Calu3 (cell line): ENCODE data around the gene EPN3. TPM values are rescaled to one million over a fixed set of nuclear protein-coding genes. Genes with fewer than 3 reads are reported as not detected.

Source experiments
- BruUV-seq: library from RNA; stranded (reverse); fragments of 400-500 nt; replicated peaks from 2 replicates; lab custom pipeline; 2021; lab: Mats Ljungman, UMichigan
- CTCF ChIA-PET: fragments of 300-600 bp; sonication (Branson Sonifier 250); formaldehyde crosslinking; loops from one replicate; lab custom pipeline; 2022; ENCODE audit warnings: antibody characterized with exemption; lab: Charles Lee
- DNase-seq: peaks from one replicate; pipeline ENCODE4 v3.0.0; 2022
- H3K27ac Mint-ChIP-seq: one replicate; pipeline ENCODE4 v1.8.0; 2022; ENCODE audit warnings: mixed read lengths; ENCODE audit not compliant: unreplicated experiment
- H3K27me3 Mint-ChIP-seq: one replicate; pipeline ENCODE4 v1.8.0; 2022; ENCODE audit warnings: mixed read lengths; ENCODE audit not compliant: unreplicated experiment
- H3K36me3 Mint-ChIP-seq: one replicate; pipeline ENCODE4 v1.8.0; 2022; ENCODE audit warnings: mild to moderate bottlenecking, moderate library complexity, mixed read lengths; ENCODE audit not compliant: insufficient read depth, unreplicated experiment
- H3K4me1 Mint-ChIP-seq: one replicate; pipeline ENCODE4 v1.8.0; 2022; ENCODE audit warnings: mild to moderate bottlenecking, low read depth, mixed read lengths; ENCODE audit not compliant: unreplicated experiment
- H3K4me3 Mint-ChIP-seq: one replicate; pipeline ENCODE4 v1.8.0; 2022; ENCODE audit warnings: mild to moderate bottlenecking, low read depth, moderate library complexity, mixed read lengths; ENCODE audit not compliant: unreplicated experiment
- H3K9me3 Mint-ChIP-seq: one replicate; pipeline ENCODE4 v1.8.0; 2022; ENCODE audit warnings: low read depth, mixed read lengths; ENCODE audit not compliant: unreplicated experiment
- intact Hi-C: fragments of 100-400 bp; cut with micrococcal nuclease; formaldehyde crosslinking; loops from one replicate; pipeline ENCODE4 v1.10.0; 2022; ENCODE audit not compliant: unreplicated experiment
- total RNA-seq: library from RNA; stranded (reverse); gene quantifications from 2 replicates; pipeline ENCODE4 v1.2.3, GENCODE V29; 2022
- TF ChIP-seq, protein P1 (sequence below): fragments of 200-600 bp; IDR thresholded peaks from one replicate; pipeline ENCODE4 v1.8.0; 2022; ENCODE audit warnings: antibody characterized with exemption; ENCODE audit not compliant: unreplicated experiment

EPN3 gene
- total RNA-seq, 1 experiment from 2014 or later: 41.9 TPM

DNA sequence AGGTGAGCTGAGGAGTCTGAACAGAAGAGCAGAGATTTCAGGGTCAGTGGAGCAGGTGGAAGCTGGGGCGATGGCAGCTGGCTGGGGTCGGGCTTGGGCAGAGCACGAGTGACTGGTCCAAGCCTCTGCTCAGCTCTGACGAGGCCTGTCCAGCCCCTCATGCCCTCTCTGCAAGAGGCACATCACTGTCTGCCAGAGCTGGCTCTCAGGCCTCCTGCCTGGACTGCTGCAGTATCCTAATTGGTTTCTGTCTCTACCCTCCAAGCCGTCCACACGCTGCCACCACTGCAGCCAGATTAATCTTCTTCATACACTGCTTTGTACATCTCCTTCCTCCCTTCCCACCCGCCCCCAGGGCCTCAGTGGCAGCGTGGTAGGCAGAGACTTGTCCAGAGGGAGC, 53.4 kb downstream of the EPN3 start:
- no peak for DNase-seq
- CTCF ChIA-PET: no interaction called here
- TF ChIP-seq, protein P1, sequence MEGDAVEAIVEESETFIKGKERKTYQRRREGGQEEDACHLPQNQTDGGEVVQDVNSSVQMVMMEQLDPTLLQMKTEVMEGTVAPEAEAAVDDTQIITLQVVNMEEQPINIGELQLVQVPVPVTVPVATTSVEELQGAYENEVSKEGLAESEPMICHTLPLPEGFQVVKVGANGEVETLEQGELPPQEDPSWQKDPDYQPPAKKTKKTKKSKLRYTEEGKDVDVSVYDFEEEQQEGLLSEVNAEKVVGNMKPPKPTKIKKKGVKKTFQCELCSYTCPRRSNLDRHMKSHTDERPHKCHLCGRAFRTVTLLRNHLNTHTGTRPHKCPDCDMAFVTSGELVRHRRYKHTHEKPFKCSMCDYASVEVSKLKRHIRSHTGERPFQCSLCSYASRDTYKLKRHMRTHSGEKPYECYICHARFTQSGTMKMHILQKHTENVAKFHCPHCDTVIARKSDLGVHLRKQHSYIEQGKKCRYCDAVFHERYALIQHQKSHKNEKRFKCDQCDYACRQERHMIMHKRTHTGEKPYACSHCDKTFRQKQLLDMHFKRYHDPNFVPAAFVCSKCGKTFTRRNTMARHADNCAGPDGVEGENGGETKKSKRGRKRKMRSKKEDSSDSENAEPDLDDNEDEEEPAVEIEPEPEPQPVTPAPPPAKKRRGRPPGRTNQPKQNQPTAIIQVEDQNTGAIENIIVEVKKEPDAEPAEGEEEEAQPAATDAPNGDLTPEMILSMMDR: no peak
- Mint-ChIP-seq H3K36me3 (peaks cover 4% of the 10 kb centered on the region), H3K27me3 (peaks cover 92% of the 10 kb centered on the region), H3K4me1 (peaks cover 11% of the 10 kb centered on the region), H3K27ac (no peak overlapping the region), H3K9me3 (no peaks in the 10 kb centered on the region), H3K4me3 (no peak overlapping the region)
- no TSS peak for BruUV-seq
- intact Hi-C loops: no loop called here

DNA sequence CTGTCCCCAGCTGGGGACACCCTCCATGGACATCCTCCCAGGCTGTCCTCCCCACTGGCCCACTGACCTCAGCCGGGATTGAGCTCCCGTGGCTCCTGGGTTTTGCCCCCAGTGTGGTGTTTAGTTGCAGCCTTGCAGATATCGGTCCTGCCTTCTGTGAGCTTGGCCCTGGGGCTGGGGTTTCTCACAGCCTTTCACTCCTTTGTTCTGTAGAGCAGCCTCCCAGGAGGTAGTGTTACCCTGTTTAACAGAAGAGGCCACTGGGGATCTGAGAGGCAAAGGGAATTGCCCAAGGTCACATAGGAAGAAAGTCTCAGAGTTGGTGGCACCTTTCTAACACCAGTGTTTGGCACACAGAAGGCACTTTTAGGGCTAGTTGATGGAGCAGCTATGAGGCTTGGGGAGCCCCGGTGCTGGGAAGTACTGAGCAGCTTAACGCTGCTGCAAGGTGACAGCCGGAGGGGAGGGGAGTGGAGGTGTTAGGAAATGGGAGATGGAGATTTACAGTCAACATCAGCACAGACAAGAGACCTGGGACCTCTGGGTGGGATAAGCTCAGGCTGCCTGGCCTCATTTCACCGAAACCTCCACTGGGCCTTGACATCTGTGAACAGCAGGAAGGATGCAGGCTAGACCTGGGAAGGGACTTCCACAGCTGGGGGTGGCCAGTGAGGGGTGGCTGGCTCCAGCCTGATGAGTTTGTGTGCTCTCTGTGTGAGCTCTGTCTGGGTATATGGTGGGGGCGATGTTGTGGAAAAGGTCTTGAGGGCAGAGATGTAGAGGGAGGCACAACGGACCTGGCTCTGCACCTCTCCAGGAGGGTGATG, 54.1 kb downstream of the EPN3 start:
- BruUV-seq: no TSS peak
- intact Hi-C loops: no loop called here
- peaks cover 11% of the 10 kb centered on the region for H3K4me1 Mint-ChIP-seq
- CTCF ChIA-PET: interaction anchor here (1.2 kb wide), 1 partner anchor 11 kb away, joined by 3 read pairs; no protein-coding TSS in a partner anchor
- TF ChIP-seq, protein P1: no peak
- no peaks in the 10 kb centered on the region for H3K9me3 Mint-ChIP-seq
- H3K36me3 Mint-ChIP-seq: peaks cover 4% of the 10 kb centered on the region
- DNase-seq: no peak
- H3K4me3 Mint-ChIP-seq: no peak overlapping the region
- H3K27ac Mint-ChIP-seq: no peak overlapping the region
- peaks cover 92% of the 10 kb centered on the region for H3K27me3 Mint-ChIP-seq

DNA sequence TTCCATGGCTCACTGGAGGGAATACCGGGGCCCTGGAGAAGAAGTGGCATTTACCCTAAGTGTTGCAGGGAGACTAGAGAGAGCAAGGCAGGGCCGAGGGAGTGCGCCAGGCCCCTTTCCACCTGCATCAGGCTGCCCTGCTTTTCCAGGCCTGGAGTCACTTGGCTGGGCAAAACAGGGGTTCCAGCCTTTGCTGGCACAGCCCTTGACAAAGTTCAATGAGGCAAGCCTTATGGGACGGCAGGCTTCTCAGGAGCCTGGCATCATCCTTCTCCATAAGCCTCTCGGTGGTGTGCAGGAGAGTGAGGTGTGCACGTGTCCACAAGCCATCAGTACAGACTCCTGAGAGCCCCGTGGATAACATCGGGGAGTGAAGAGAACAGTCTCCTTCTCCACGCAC, 55.0 kb downstream of the EPN3 start:
- intact Hi-C loops: no loop called here
- no peaks in the 10 kb centered on the region for H3K9me3 Mint-ChIP-seq
- CTCF ChIA-PET: interaction anchor here (1.2 kb wide), 1 partner anchor 11 kb away, joined by 3 read pairs; no protein-coding TSS in a partner anchor
- no peak overlapping the region for H3K27ac Mint-ChIP-seq
- TF ChIP-seq, protein P1: no peak
- peaks cover 11% of the 10 kb centered on the region for H3K4me1 Mint-ChIP-seq
- H3K4me3 Mint-ChIP-seq: no peak overlapping the region
- BruUV-seq: no TSS peak
- peaks cover 4% of the 10 kb centered on the region for H3K36me3 Mint-ChIP-seq
- no peak for DNase-seq
- H3K27me3 Mint-ChIP-seq: peaks cover 92% of the 10 kb centered on the region

DNA sequence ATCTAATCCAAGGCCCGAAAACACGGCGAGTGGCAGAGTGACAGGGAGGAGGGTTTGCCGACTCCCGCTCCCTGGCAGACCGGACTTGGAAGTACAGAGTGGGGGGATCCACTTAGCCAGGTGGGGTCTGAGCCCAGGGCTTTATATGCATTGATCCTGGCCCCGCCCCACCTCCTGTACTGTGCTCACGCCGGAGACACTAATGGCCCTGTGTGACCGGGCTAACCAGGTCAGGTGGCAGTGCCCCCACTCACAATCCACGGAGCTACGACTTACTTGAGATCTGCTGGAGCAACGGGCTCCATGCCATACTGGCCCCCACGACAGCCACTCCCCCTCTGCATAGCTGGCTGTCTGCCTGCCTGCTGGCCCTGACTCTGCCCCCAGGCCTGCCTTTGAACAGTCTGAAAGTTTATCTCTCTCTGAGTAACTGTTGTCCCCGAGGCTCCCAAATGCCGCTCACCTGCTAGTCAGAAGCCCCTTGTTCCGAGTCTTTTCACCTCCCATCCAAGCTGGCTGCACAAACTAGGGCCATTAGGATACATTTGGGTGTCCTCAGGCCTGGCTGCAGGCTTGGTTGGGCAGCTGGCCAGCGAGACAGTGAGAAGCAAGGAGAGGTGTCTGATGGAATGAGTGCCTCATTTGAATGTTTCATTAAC, 56.0 kb downstream of the EPN3 start:
- peaks cover 11% of the 10 kb centered on the region for H3K4me1 Mint-ChIP-seq
- H3K9me3 Mint-ChIP-seq: no peaks in the 10 kb centered on the region
- peaks cover 91% of the 10 kb centered on the region for H3K27me3 Mint-ChIP-seq
- H3K4me3 Mint-ChIP-seq: no peak overlapping the region
- H3K27ac Mint-ChIP-seq: no peak overlapping the region
- intact Hi-C loops: no loop called here
- TF ChIP-seq, protein P1: no peak
- peaks cover 4% of the 10 kb centered on the region for H3K36me3 Mint-ChIP-seq
- CTCF ChIA-PET: interaction anchor here (0.6 kb wide), 1 partner anchor 343 kb away, joined by 4 read pairs; no protein-coding TSS in a partner anchor
- no TSS peak for BruUV-seq
- DNase-seq: no peak
